Stimulated activated CD4-positive, alpha-beta T cell treated with anti-CD3 and anti-CD28 coated beads, Interleukin-12 subunit alpha, Interleukin-12 subunit beta, amount 100 ng/mL, for 4 hours (primary cell): Measurements from ENCODE around the gene ARHGEF11.

Experiments
- DNase-seq: peaks from one replicate; pipeline ENCODE4 v3.0.0-alpha.2; 2020

Gene ARHGEF11

DNA sequence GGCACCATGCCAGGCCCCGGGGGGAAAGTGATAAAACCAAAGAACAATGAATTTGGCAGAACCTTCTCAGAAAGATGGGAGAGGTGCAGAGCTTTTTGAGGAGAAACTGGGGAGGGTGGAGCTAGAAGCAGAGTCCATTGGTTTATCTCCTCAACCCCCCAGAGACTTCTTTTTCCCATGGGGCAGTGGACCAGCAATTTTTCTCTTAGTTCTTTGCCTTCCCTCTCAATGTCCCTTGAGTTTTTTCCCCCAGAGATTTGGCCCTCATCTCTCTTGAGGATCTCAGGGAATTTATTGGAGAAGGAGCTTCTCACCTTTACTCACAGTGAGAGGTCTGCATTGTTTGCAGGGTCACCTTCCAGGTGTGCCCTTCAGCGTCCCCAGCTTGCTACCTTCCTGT lies 5.3 kb upstream of the ARHGEF11 start:
- no peak for DNase-seq

DNA sequence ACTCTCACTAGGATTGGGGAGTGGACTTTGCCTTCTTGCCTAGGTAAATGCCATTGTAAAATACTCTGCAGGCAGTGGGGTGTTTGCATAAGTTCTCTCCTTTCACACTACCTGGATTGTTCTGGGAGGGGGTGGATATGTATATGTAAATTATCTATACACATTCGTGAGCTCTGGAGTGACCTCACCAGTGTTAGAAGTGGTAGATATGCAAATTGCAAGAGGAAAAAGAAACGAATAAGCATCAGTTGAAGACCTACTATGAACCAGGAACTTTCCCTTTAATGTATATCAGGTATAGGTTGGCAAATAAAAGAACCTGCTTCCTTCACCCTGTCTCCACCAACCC lies 1.5 kb upstream of the ARHGEF11 start:
- DNase-seq, result no peak

DNA sequence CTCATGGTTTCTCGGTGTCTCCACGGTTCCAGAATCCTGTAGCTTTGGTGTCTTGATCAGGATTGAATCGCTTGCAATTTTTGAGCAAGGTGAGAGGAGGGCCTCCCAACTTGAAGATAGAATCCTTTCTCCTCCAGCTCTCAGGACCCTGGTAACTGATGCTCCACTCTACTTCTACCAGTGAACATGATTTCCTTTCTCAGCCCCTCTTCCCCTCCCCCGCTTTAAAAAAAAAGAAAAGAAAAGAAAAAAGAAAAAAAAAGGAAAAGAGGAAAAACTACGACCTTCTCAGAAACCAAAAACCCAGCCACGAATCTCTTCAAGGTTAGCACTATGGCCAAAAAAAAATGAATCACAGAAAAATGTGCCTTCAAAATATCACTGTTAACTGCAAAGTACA lies 1.2 kb downstream of the ARHGEF11 start:
- no peak for DNase-seq

DNA sequence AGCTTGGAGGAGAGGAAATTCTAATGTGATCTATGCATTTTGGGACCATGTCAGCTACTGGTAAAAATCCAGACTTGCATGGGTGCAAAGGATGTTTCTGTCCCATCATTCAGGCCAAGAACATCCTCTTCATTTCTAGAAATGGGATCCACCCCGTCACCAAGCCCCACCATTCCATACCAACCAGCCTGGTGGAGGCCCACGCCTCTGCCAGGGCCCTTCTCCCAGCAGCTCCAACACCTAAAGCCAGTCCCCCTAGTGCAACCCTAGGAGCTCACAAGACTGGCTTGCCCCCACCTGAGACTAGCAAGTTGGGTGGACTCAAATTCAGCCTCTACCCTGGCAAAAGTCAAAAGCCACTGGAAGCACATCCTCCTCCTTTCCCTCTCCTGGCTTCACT lies 1.9 kb downstream of the ARHGEF11 start:
- no peak for DNase-seq

DNA sequence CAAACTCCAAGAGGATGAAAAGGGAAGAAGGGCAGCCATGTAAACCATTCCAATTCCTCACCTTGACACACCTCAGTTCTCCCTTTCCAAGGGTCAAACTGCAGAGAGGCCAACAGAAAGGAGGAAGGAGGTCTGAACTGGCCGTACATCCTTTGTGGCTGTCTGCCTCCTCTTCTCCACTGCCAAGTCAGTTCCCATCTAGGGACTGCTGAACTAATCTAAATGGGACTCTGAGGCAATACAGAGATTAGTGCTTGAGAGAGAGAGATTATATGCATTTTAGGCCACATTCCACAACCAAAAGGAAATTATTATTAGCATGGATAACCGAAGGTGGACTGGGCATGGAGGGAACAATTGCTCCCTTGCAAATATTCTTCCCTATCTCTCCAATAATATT lies 2.7 kb downstream of the ARHGEF11 start:
- no peak for DNase-seq

DNA sequence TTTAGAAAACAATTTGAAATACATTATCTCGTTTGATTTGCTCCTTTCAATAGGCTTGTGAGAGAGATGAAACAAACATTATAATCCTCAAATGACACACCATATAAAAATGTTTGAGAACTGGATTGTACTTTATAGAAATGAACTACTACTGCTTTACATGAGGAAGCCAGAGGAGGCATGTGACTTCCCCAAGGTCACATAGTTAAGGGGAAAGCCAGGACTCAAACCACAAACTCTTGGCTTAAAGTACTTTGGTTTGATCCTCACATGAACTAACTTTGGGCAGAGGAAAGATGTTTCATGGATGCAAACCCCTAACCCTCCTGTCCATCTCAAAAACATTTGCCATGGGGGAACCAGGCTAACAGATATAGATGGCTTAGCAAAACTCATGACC lies 4.7 kb downstream of the ARHGEF11 start:
- no peak for DNase-seq

DNA sequence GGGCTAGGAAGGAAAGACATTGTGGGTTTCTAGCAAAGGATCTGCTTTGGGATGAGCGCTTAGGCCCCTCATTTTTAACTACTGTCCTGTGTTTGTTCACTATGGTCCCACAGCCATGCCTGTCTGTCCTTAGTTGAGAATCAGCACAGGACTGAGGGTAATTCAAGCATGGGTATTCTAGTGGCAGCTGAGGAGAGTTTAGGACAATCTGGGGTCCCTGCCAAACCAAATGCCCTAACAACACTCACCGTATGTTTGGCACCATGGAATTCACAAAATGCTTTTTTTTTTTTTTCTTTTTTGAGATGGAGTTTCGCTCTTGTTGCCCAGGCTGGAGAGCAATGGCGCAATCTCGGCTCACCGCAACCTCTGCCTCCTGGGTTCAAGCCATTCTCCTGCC lies 10.4 kb downstream of the ARHGEF11 start:
- DNase-seq, result no peak

DNA sequence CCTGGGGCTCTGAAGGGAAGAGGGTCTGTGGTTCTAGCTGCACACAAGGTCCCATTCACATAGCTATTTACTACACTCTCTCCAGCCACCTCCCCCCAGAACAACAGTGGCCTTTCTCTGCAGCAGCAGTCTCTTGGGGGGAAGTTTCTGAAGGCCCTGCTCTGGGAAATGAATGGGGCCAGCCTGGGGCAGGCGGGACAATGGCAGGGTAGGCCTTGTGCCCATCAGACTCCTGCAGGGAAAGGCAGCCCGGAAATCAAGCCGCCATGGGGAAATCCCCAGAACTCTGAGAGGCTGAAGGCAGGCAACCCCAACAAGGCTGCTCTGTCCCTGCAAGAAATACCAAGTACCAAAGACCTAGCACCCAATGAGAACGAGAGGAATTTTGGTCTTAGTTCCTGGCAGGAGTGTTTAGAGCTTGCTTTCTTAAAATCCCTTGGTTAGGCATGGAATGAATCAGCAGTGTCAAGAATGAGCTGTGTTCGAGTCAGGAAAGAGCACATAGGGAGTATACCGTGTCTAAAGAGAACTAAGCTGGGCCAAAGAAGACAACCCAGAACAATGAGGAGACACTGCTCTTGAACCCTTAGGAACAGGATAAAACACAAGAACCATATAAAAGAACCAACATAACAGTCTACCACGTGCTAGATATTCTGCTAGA lies 11.3 kb downstream of the ARHGEF11 start:
- no peak for DNase-seq

DNA sequence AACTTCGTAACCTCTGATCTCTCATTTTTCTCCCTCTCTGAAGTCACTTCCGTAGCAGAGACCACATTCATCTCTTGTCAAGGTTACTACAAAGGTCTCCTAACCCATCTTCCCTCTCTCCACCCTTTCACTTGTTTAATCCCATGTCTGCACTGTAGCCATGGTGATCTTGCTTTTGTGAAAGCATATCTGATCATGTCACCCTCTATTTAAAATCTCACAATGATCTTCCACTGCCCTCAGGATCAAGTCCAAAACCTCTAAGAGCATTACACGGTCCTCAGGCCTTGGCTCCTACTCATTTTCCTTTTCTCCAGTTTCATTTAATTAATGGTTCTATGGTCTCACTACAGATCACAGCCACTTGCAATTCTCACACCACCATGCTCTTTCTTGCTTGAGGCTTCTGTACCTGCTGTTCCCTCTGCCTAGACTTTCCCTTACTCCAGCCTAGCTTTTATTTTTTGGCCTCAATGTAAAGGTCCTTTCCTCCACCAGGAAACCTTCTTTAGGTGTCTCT lies 12.1 kb downstream of the ARHGEF11 start:
- no peak for DNase-seq

DNA sequence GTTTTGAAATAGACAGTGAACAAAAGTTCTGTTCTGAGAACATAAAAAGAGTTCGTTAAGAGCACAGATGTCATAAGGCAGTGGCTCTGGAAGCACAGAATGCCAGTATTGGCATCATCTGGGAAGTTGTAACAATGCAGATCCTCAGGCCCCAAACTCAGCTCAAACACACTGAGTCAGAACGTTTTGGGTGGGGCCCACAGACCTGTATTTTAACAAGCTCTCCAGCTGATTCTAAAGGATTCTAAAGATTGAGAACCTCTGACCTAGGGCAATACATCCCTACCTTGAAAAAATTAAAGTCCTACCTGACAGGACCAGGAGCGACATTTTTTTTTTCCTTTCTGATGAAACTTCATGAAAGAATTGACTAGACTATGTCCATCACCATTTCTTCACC lies 13.2 kb downstream of the ARHGEF11 start:
- DNase-seq, result no peak

DNA sequence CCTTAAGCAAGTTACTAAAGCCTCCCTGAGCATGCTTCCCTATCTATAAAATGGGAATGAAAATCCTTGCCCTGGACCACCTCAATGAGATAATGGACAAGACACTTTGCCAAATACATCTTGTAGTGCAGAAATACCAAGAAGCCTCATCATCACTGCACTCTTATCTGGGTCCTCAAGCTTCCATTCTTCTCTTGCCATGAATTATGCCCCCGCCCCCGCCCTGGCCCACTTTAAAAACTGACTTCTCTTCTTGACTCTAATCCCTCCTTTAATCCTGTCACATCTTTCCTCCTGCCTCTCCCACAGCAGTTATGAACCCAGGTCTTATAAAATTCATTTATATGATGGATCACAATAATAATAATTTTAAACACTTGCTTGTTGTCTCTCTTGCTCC lies 14.8 kb downstream of the ARHGEF11 start:
- no peak for DNase-seq

DNA sequence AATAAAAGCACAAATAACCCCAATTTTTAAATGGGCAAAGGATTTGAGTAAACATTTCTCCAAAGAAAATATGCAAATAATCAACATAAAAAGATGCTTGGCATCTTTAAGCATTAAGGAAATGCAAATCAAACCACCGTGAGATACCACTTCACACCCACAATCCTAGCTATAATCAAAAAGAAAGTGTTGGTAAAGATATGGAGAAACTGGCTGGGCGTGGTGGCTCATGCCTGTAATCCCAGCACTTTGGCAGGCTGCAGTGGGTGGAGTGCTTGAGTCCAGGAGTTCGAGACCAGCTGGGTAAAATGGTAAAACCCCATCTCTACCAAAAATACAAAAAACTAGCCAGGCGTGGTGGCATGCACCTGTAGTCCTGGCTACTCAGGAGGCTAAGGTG lies 16.9 kb downstream of the ARHGEF11 start:
- no peak for DNase-seq

DNA sequence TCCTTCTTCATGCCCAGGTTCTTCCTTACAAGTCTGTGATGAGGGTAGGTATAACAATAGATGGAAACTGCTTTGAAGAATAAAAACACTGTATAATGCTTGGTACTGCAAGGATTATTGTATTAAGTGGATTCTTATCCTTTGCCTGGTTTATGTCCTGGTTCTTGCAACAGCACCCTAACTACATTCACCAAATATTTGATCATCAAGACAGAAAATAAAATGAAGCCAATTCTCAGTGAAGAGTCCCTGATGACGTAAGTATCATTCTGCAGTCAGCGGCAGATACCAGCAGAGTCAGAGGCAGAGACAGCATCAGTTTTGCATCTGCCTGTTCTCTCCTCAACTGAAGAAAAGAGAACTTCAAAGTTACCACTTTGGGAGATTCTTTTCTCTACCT lies 19.7 kb downstream of the ARHGEF11 start:
- DNase-seq, result no peak

DNA sequence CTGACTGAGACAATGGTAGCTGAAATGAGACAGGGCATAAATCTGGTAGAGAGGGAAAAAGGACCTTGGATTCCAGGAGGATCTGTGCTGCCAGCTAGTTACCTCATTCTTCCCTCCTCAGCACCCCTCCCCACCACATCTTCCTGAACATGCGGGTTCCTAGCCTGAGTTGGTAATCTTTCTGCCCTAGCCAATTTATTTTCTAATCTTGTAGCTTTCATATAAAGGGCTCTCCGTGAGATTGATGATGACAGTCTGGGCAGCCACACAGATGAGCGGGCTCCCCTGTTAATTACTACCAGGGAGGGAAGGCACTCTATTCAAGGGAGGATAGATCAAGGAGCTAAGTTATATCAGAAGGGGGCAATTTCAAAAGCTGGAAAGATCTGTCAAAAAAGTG lies 20.2 kb downstream of the ARHGEF11 start:
- DNase-seq, result no peak

DNA sequence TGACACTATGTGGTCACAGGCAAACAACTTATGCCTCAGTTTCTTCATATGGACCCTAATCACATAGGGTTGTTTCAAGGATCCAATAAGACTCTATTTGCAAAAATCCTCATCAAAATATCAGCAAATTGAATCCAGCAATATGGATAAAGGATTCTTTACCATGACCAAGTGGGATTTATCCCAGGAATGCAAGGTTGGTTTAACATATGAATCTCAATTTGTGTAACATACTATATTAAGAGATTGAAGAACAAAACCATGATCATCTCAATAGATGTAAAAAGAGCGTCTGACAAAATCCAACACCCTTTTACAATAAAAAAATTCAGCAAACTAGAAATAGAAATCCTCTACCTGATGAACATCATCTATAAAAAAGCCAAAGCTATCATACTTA lies 23.9 kb downstream of the ARHGEF11 start:
- no peak for DNase-seq

DNA sequence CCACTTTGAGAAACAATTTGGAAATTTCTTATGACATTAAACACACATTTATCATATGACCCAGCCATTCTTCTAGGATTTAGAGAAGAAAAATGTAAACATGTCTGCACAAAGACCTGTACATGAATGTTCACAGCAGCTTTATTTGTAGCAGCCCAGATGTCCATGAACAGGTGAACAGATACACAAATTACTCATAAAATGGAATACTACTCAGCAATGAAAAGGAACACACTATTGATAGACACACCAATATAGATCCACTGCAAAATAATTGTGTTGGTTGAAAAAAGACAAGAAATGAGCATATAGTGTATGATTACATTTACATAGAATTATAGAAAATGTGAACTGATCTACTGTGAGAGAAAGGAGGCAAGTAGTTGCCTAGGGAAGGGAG lies 26.1 kb downstream of the ARHGEF11 start:
- no peak for DNase-seq

DNA sequence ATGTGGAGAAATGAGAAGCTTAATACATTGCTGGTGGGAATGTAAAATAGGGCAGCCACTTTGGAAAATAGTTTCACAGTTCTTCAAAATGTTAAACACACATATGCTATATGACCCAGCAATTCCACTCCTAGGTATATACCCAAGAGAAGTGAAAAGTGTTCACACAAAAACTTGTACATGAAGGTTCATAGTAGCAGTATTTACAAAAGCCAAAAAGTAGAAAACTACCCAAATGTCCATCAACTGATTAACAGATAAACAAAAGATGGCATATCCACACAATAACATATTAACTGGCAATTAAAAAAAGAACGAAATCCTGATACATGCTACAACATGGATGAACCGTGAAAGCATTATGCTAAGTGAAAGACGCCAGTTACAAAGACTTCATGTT lies 33.7 kb downstream of the ARHGEF11 start:
- DNase-seq, result no peak

DNA sequence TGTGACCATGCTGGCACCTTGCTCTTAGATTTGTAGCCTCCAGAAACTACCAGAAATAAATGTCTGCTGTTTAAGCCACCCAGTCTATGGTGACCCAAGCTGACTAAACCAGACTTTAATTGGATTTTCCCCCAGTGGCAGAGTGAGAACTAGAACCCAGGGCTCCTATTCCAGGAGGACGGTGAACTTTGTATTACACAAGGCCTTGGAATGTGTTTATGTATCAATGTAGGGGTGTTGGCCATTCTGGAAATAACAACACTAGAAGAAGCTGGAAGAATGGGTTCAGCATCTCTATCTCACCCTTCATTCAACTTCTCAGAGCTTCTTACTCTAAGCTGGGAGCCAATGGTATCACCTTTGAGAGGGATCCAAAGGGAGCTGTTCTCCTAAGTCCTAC lies 37.0 kb downstream of the ARHGEF11 start:
- DNase-seq, result no peak

DNA sequence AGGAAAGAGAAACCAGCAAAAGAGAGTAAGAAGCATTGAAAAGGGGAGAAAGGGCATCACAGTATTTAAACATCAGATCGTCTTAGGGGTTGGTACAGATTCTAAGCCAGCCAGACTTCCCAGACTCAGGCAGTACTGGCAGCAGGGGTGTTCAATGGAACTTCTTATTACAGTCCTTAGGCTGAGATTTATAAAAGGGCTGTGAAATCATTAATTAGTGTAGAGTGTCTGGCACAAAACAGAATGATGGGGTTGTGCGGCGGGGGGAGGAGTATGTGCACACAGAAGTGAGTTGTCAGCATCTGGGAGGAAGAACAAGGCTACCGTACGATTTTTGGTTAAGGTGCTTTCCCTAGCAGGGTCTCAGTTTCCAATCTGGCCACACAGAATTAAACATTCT lies 38.2 kb downstream of the ARHGEF11 start:
- DNase-seq, result no peak

DNA sequence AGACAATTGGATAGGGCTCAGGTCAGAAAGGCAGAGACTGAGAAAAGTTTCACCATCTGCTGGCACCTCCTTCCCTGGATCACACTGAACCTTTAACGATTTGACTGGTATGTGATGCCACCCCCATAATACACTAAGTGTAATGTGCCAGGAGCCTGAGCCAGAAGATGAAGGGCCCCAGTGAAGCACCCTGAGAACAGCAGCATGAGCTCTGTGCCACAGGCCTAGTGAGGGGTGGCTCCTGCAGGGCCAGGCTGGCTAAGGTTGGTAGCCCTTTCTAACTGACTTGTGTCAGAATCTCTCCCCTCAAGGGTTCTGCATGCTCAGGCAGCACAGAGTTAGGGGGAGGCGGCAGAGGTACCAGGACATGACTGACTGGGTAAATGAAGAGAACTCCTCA lies 38.9 kb downstream of the ARHGEF11 start:
- no peak for DNase-seq

DNA sequence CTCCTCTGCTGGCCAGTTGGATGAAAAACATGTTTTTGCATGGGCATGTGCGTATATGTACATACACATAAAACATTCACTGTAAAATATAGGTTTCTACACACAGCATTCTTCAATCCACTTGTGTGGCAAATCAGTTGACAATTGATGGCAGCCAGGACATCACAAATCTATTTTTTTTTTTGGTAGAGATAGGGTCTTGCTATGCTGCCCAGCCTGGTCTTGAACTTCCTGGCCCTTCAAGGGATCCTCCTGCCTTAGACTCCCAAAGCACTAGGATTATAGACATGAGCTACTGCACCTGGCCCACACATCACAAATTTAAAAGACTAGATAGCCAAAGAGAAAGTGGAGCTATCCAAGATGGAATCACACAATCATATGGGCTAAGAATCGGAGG lies 39.6 kb downstream of the ARHGEF11 start:
- DNase-seq, result no peak

DNA sequence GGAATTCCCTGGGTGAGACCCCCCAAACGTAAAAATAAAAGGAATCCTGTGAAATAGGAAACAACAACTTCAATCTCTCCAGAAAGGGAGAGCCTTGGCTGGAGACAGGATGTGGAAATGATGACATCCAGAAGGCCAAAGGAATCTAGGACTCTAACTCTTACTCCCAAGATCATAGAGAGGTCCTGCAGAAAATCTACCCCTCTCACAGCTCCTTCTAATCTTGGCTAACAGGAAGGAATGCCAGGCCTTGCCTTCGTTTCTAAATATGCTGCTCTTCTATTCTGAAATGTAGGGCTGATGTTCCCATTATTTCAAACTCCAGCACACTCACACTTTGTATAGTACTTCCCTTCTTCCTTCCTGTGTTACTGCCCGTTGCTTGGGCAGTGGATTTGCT lies 40.7 kb downstream of the ARHGEF11 start:
- DNase-seq, result no peak

DNA sequence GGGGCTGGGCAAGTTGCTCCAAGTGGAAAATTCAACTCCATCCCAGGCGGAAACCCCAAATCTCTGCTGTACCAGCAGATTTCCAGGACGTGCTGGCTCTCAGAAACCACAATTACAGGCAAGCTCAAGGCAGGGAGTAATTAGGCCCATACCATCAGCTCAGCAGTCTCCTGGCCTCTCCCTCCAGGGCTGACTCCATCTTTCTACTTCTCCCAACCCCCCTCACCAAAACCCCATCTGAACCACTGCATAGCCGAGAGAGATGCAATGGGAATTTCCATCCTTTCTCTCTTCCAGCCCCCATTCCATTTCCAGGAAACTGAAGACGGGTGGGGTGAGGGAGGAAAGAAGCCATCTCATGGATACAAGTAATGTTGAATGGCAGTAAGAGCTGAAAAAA lies 41.2 kb downstream of the ARHGEF11 start:
- DNase-seq, result no peak

DNA sequence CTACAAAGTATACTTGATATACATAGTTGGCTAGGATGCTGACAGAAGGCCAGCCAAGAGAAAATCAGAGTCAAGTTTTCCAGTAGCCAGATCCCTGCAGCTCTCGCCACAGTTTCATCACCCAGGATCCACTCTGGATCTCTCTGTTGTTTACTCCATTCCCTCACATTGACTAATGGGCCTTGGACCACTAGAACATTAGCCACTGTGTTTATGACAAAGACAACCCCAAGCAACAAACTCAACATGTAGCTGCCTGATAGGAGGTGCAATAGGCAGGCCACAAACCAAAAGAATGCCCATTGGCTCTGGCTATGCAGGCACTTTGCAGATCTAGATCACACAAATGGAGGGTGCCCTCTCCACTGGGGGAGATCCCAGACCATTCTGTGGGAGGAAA lies 44.2 kb downstream of the ARHGEF11 start:
- no peak for DNase-seq

DNA sequence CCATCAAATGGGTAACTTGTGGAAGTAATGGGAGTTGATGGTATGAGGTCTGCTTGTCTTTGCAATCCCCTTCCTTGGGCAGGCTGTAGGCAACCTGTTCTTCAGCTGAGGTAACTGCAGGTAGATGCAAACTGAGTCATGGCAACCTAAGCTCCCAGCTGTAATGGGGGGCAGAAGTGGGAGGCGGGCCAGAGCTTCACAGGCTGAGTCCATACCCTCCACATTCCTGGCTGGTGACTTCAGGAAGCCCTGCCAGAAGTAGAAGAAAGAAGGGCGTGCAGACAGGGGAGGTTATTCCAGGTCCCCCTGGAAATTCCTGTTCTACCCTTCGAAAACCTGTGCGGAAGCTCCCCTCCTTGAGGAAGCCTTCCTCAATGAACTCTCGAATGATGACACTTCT lies 44.9 kb downstream of the ARHGEF11 start:
- DNase-seq, result no peak
